Osteocyte (in vitro differentiated cells): ENCODE results near the gene PNLIPRP2. TPM values are rescaled to one million over a fixed set of nuclear protein-coding genes. Genes with fewer than 3 reads are reported as not detected.
A peak's percentile ranks its signal among the peaks of the same experiment; 100 is the strongest.

ENCODE experiments used
- DNase-seq: peaks from one replicate; pipeline ENCODE4 v3.0.0; 2021; ENCODE audit warnings: mixed read lengths; ENCODE audit not compliant: unreplicated experiment; ENCODE audit errors: extremely low spot score
- H3K27ac Mint-ChIP-seq: one replicate; pipeline ENCODE4 v1.8.0; 2021; ENCODE audit warnings: mild to moderate bottlenecking, mixed read lengths; ENCODE audit not compliant: unreplicated experiment
- H3K27me3 Mint-ChIP-seq: one replicate; pipeline ENCODE4 v1.8.0; 2021; ENCODE audit warnings: mixed read lengths; ENCODE audit not compliant: unreplicated experiment
- H3K36me3 Mint-ChIP-seq: one replicate; pipeline ENCODE4 v1.8.0; 2021; ENCODE audit warnings: mixed read lengths; ENCODE audit not compliant: unreplicated experiment
- H3K4me1 Mint-ChIP-seq: one replicate; pipeline ENCODE4 v1.8.0; 2021; ENCODE audit warnings: mixed read lengths; ENCODE audit not compliant: unreplicated experiment
- H3K4me3 Mint-ChIP-seq: one replicate; pipeline ENCODE4 v1.8.0; 2021; ENCODE audit warnings: mild to moderate bottlenecking, moderate library complexity, mixed read lengths; ENCODE audit not compliant: unreplicated experiment
- H3K9me3 Mint-ChIP-seq: one replicate; pipeline ENCODE4 v1.8.0; 2021; ENCODE audit warnings: mixed read lengths; ENCODE audit not compliant: unreplicated experiment
- CTCF ChIP-seq: fragments of 200-600 bp; sonication (generic); IDR thresholded peaks from 2 replicates; pipeline ENCODE4 v1.5.0; 2021; ENCODE audit warnings: antibody characterized with exemption, mild to moderate bottlenecking, moderate library complexity
- total RNA-seq: library from RNA; stranded (reverse); gene quantifications from 2 replicates; pipeline ENCODE4 v1.2.1, GENCODE V29; 2021

The PNLIPRP2 gene
- total RNA-seq, 1 donor from 2014 or later, result not detected

DNA sequence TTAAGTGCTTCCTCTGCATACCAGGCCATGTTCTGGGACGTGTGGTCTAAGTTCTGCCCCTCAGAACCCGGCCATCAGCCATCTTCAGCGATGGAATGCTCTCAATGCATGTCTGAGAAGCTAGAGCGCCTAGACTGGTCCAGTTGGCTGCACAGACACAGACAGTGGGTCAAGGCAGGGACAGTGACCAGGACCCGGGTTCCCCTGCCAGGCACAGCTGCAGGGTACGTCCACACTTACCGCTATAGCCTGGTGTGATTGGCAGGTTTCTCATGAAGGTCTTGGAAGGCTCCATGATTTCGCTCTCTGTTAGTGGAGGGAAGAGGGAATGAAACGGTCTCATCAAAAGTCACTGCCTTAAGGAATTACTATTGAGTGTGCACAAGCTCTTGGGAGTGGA, 47.3 kb downstream of the PNLIPRP2 start:
- no peak overlapping the region for H3K4me3 Mint-ChIP-seq
- H3K27ac Mint-ChIP-seq, result no peak overlapping the region

GRCh38 chr10:116668446-116668845, 47.7 kb downstream of the PNLIPRP2 start:
- Mint-ChIP-seq H3K9me3 (no peaks in the 10 kb centered on the region), H3K4me3 (no peak overlapping the region), H3K27ac (no peak overlapping the region), H3K36me3 (no peaks in the 10 kb centered on the region), H3K4me1 (no peaks in the 10 kb centered on the region), H3K27me3 (peaks cover 1% of the 10 kb centered on the region)
- no peak for TF ChIP-seq CTCF
- DNase-seq, result peak; percentile 19

More for the DNA sequence above, 47.3 kb downstream of the PNLIPRP2 start:
- Mint-ChIP-seq H3K9me3 (no peaks in the 10 kb centered on the region), H3K27me3 (peaks cover 2% of the 10 kb centered on the region), H3K36me3 (no peaks in the 10 kb centered on the region), H3K4me1 (no peaks in the 10 kb centered on the region)
- TF ChIP-seq CTCF, result no peak
- peak; percentile 57 for DNase-seq

GRCh38 chr10:116669080-116669479, 48.3 kb downstream of the PNLIPRP2 start:
- Mint-ChIP-seq H3K27ac (no peak overlapping the region), H3K4me3 (no peak overlapping the region), H3K27me3 (no peaks in the 10 kb centered on the region), H3K9me3 (no peaks in the 10 kb centered on the region), H3K4me1 (no peaks in the 10 kb centered on the region), H3K36me3 (no peaks in the 10 kb centered on the region)
- DNase-seq, result peak; percentile 67
- no peak for TF ChIP-seq CTCF

- H3K9me3 Mint-ChIP-seq, result no peaks in the 10 kb centered on the region
Measured at GRCh38 chr10:116669832-116670644, 49.3 kb downstream of the PNLIPRP2 start.

More at GRCh38 chr10:116669832-116670644, 49.3 kb downstream of the PNLIPRP2 start:
- DNase-seq, result no peak
- H3K36me3 Mint-ChIP-seq, result no peaks in the 10 kb centered on the region
- H3K27ac Mint-ChIP-seq, result no peak overlapping the region
- H3K4me3 Mint-ChIP-seq, result no peak overlapping the region
- H3K4me1 Mint-ChIP-seq, result no peaks in the 10 kb centered on the region
- no peaks in the 10 kb centered on the region for H3K27me3 Mint-ChIP-seq
- no peak for TF ChIP-seq CTCF
